AG04449 (cell line): ENCODE measurements around the gene PRR15L.

ENCODE experiments used
- CTCF ChIA-PET: fragments of 350-600 bp; formaldehyde crosslinking; extraction: SDS; loops from one replicate; lab custom pipeline; 2021; ENCODE audit warnings: antibody characterized with exemption; lab: Yijun Ruan, JAX
- POLR2A ChIA-PET: fragments of 400-600, 350-600 bp; formaldehyde crosslinking; extraction: SDS; loops from one replicate; lab custom pipeline; 2020; ENCODE audit warnings: antibody characterized with exemption, inconsistent platforms; lab: Yijun Ruan, JAX
- DNase-seq: peaks from one replicate; pipeline ENCODE4 v3.0.0-alpha.2; 2010; ENCODE audit warnings: low read depth, low spot score
- H3K4me3 ChIP-seq: 2 replicates; pipeline ENCODE4 v1.5.1; 2011; ENCODE audit warnings: low read depth, mild to moderate bottlenecking, control low read depth, low read length
- CTCF ChIP-seq: IDR thresholded peaks from one replicate; pipeline ENCODE4 v1.5.1; 2011; ENCODE audit warnings: mild to moderate bottlenecking, moderate library complexity, low read length, control low read depth, inconsistent platforms; ENCODE audit not compliant: insufficient read depth; ENCODE audit errors: missing control alignments

The PRR15L gene

GRCh38 chr17:47978324-47978723 lies 20.6 kb upstream of the PRR15L start:
- ChIA-PET CTCF (interaction anchor here (0.7 to 22.1 kb wide), 39 partner anchors 8 to 635 kb away, joined by 3 to 600 read pairs (median 4); partner anchors contain the start of genes CDK5RAP3 and PRR15L), POLR2A (interaction anchor here (0.6 kb wide), 1 partner anchor 147 kb away, joined by 3 read pairs; the partner anchor contains the start of gene MRPL10)
- DNase-seq, result no peak
- peak; percentile 74 for TF ChIP-seq CTCF
- no peak overlapping the region for H3K4me3 ChIP-seq

- POLR2A ChIA-PET, result no interaction called here
- DNase-seq, result no peak
- H3K4me3 ChIP-seq, result no peak overlapping the region
- CTCF ChIA-PET, result interaction anchor here (0.7 to 24.2 kb wide), 12 partner anchors 8 to 154 kb away, joined by 3 to 775 read pairs (median 4); partner anchors contain the start of genes PNPO, PRR15L and SCRN2
- no peak for TF ChIP-seq CTCF
Observed at GRCh38 chr17:47975823-47976205, 18.1 kb upstream of the PRR15L start.

- ChIA-PET CTCF (interaction anchor here (1.0 to 24.2 kb wide), 5 partner anchors 26 to 154 kb away, joined by 3 to 775 read pairs (median 8); partner anchors contain the start of genes PNPO and PRR15L), POLR2A (no interaction called here)
- no peak for TF ChIP-seq CTCF
- H3K4me3 ChIP-seq, result no peak overlapping the region
- no peak for DNase-seq
Observed at GRCh38 chr17:47975189-47975822, 17.6 kb upstream of the PRR15L start.

GRCh38 chr17:47973541-47973940 lies 15.9 kb upstream of the PRR15L start:
- ChIA-PET POLR2A (no interaction called here), CTCF (interaction anchor here (22.1 to 24.2 kb wide), 2 partner anchors 25 to 44 kb away, joined by 600 to 775 read pairs; partner anchors contain the start of genes PNPO and PRR15L)
- TF ChIP-seq CTCF, result no peak
- no peak for DNase-seq
- no peak overlapping the region for H3K4me3 ChIP-seq

GRCh38 chr17:47970725-47971499 lies 13.2 kb upstream of the PRR15L start, which contains the start of gene CDK5RAP3:
Gene CDK5RAP3 (plus strand): TSS chr17:47971113. CDS start chr17:47971147, 34 bp downstream.
- peak within 1 kb of the TSS; percentile 98 for H3K4me3 ChIP-seq
- DNase-seq, result peak; percentile 89
- ChIA-PET POLR2A (interaction anchor here (0.6 to 1.5 kb wide), 10 partner anchors 10 to 99 kb away, joined by 3 to 6 read pairs (median 3); partner anchors contain the start of genes NFE2L1 and SP2), CTCF (interaction anchor here (0.6 to 24.2 kb wide), 37 partner anchors 9 to 156 kb away, joined by 3 to 775 read pairs (median 5); partner anchors contain the start of genes PNPO, PRR15L, SCRN2 and SP6)
- TF ChIP-seq CTCF, result peak; percentile 100
